Esophagus (tissue), 2 donors: Measurements from ENCODE around the gene FOXJ3. TPM values are rescaled to one million over a fixed set of nuclear protein-coding genes. Genes with fewer than 3 reads are reported as not detected.

Source experiments
- H3K27ac ChIP-seq, 2 donors: one replicate each; pipeline ENCODE4 v1.5.1; 2013; ENCODE audit warnings: low read depth in 2 of 2, mild to moderate bottlenecking in 2 of 2, inconsistent platforms in 1 of 2, low read length in 1 of 2, moderate library complexity in 1 of 2
- H3K27me3 ChIP-seq, 2 donors: one replicate each; pipeline ENCODE4 v1.6.1; 2013; ENCODE audit warnings: low read length in 2 of 2, control low read depth in 1 of 2, mild to moderate bottlenecking in 1 of 2; ENCODE audit not compliant: insufficient read depth in 2 of 2, control insufficient read depth in 1 of 2
- H3K36me3 ChIP-seq, 2 donors: one replicate each; pipeline ENCODE4 v1.6.1; 2013; ENCODE audit warnings: low read length in 1 of 2; ENCODE audit not compliant: control insufficient read depth in 2 of 2, insufficient read depth in 2 of 2
- H3K4me1 ChIP-seq, 2 donors: one replicate each; pipeline ENCODE4 v1.6.1; 2013; ENCODE audit warnings: low read length in 1 of 2; ENCODE audit not compliant: control insufficient read depth in 2 of 2, insufficient read depth in 2 of 2
- H3K4me3 ChIP-seq, 2 donors: one replicate each; pipeline ENCODE4 v1.5.1; 2013; ENCODE audit warnings: low read length in 2 of 2, mild to moderate bottlenecking in 2 of 2, low read depth in 1 of 2, moderate library complexity in 1 of 2
- H3K9me3 ChIP-seq, 2 donors: one replicate each; pipeline ENCODE4 v1.6.1; 2013; ENCODE audit warnings: mild to moderate bottlenecking in 2 of 2, low read depth in 1 of 2, low read length in 1 of 2, moderate library complexity in 1 of 2; ENCODE audit not compliant: control insufficient read depth in 2 of 2, insufficient read depth in 1 of 2
- WGBS, 2 donors: extraction: QIAGEN DNeasy Blood & Tissue Kit; methylation state at CpG; one replicate each; pipeline ENCODE4 v1.1.7; 2013; 5-methylcytosine and 5-hydroxymethylcytosine counted together
- polyA plus RNA-seq, 2 donors: library from polyadenylated mRNA; stranded (reverse); fragments of 200-250 nt; gene quantifications; one replicate each; pipeline ENCODE4 v1.2.3, GENCODE V29; 2013
- donor health status: healthy with polysubstance abuse.
- donor health status: Bipolar disorder and iron deficiency.

The FOXJ3 gene
- polyA plus RNA-seq, 2 donors, result 7.0 to 8.8 TPM

DNA sequence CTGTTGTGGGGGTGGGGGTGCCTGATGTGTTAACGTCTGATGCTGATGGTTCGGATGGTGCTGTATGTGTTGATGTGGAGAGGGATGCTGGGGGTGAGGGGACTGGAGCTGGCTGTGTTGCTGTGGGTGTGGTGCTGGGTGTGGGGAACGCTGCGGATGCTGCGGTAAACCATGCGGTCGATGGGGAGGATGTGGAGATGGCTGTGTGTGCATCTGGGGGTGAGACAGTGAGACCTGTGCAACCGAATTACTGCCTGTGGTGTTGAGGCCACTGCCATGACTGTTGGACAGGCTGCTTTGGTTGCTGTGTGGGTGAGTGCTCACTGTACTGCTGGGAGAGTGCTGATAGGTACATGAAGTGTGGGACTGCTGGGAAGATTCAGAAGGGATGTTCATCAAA lies 143.7 kb downstream of the FOXJ3 start:
- peak overlapping the region in 1 of 2 donors; percentile 42 for H3K27ac ChIP-seq
- H3K4me3 ChIP-seq, result no peak overlapping the region
- no peaks in the 10 kb centered on the region for H3K27me3 ChIP-seq
- 93 to 95% methylated on average over 8 of the region's 8 CpGs for WGBS, 2 donors
- peaks cover 0 to 5% of the 10 kb centered on the region in 2 donors for H3K4me1 ChIP-seq
- no peaks in the 10 kb centered on the region for H3K9me3 ChIP-seq
- H3K36me3 ChIP-seq, result peaks cover 0 to 5% of the 10 kb centered on the region in 2 donors

DNA sequence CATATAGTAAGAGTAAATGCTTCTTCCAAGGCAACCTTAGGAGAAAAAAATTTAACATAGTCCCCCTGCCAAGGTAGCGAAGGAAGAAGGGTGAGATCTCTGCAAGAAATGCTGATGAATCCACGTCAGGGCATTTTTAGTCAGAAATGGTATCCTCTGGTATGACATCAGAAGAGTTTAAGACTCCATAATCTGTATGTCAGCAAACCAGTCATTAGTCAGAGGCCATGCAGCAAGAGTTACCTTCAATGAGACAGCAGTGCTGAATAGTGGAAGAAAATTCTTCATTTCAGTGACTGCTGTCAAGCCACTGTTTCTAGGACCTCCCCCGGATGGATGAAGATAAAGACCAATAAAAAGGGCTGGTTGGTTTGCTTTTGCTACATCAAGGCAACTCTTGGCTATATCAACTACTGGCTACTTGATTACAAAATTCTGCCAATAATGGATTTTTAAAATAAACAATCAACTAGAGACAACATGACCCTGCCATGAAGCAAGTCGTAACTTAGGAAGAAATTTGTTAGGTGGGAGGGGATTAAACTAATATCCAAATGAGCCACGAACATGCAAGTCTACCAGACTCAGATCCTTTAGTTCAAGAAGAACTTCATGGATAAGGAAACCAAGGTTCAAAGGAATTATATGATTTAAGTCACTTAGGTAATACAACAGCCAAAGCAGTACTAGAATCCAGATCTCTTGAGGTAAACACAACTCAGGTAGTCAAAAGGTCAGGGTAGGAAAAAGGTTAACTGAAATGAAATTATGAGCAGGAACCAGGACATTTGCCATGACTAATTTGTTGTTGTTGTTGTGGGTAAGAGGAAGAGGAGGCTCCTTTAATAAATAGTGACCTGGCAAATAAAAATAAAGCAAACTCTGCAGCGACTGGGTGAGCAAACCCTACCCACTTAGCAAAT lies 144.8 kb downstream of the FOXJ3 start:
- Histone ChIP-seq H3K27ac (no peak overlapping the region), H3K9me3 (no peaks in the 10 kb centered on the region), H3K4me1 (peaks cover 0 to 5% of the 10 kb centered on the region in 2 donors), H3K4me3 (no peak overlapping the region), H3K27me3 (no peaks in the 10 kb centered on the region), H3K36me3 (peaks cover 0 to 5% of the 10 kb centered on the region in 2 donors)
- whole genome bisulfite sequencing, 2 donors, result 76% methylated on average over 6 of the region's 6 CpGs

DNA sequence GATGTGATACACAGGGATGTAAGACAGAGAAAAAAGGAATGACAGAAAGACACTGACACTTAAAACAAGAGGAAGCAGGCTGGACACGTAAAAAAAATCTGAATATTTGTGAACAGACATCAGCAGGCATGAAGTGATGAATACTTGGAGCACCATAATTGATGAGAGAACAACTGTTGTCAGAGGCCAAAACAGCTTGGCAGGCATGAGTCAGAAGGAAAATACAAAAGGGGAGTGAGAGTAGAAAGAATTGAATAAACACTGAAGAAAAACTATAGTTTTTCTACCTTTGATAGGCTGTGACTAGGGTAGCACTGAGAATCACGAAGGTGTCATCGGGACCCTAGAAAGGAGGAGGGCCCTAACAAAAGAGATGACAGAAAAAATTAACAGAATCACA lies 148.9 kb downstream of the FOXJ3 start:
- Histone ChIP-seq H3K27ac (no peak overlapping the region), H3K27me3 (no peaks in the 10 kb centered on the region), H3K4me3 (no peak overlapping the region), H3K4me1 (peaks cover 0 to under 1% of the 10 kb centered on the region in 2 donors), H3K9me3 (no peaks in the 10 kb centered on the region), H3K36me3 (peaks cover 1 to 5% of the 10 kb centered on the region in 2 donors)
- 71 to 73% methylated on average over 3 of the region's 3 CpGs for WGBS, 2 donors

DNA sequence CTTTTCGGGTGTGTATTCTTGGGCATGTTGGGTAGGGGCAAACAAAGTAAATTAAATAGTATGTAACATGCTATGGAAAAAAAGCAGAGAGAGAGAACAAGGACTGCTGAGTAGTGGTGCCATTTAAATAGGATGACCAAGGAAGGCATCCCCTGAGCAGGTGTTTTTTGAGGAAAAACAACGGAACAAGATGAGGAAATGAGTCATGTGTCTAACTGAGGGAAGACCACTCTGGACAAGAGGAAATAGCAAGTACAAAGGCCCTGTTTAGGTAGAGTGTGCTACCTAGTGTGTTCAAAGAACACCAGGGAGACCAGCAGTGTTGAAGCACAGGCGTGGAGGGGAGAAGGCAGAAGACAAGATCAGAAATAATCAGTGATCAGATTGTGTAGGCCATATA lies 150.4 kb downstream of the FOXJ3 start:
- Histone ChIP-seq H3K9me3 (no peaks in the 10 kb centered on the region), H3K27me3 (no peaks in the 10 kb centered on the region), H3K27ac (no peak overlapping the region), H3K4me1 (no peaks in the 10 kb centered on the region), H3K36me3 (peaks cover 5 to 8% of the 10 kb centered on the region in 2 donors), H3K4me3 (no peak overlapping the region)
- 86 to 94% methylated on average over 3 of the region's 3 CpGs for WGBS, 2 donors

DNA sequence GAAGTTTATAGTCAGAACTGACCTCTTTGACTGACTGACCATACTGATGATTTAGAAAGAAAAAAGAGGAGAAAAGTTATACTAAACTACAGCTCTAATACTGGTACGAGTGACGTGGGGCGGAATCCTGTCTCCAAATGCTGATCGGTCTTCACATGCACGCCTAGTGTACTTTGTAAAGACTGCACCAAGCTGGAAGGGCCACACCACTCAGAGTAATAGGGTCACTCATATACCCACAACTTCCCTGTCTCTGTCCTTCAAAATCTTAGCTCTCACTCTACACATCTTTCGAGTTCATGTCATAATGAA lies 151.1 kb downstream of the FOXJ3 start:
- Histone ChIP-seq H3K9me3 (no peaks in the 10 kb centered on the region), H3K4me1 (no peaks in the 10 kb centered on the region), H3K27me3 (no peaks in the 10 kb centered on the region), H3K27ac (no peak overlapping the region), H3K4me3 (no peak overlapping the region), H3K36me3 (peaks cover 6 to 8% of the 10 kb centered on the region in 2 donors)
- 96 to 98% methylated on average over 6 of the region's 6 CpGs for WGBS, 2 donors

DNA sequence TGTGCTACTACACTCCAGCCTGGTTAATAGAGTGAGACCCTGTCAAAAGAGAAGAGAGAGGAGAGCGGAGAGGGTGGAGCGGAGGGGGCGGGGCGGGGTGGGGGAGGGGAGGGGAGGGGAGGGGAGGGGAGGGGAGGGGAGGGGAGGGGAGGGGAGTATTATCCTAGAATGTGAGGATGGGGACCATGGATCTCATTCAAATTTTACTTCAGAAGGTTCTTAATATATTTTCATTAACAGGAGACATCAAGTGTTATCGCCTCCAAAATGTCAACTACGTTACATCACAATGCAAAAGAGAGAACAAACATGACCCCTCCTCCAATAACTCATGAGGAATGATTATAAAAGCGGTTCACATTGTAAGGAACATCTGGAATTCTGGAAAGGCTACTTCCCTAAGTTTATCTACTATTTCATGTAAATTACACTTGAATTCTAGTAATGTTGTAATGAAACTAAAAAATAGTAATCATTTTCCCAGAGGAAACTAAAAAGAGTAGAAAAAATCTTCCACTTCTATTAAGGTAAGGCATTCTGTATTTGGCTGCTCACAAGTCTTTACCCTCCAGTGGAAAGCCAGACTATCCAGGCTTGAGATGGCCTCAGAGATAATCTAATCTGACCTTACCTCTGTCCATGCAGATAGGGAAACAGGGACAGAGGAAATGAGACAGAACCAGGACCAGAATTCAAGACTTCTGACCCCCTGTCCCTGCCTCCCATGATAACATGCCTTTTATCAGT lies 151.7 kb downstream of the FOXJ3 start:
- 86 to 94% methylated on average over 3 of the region's 7 CpGs for WGBS, 2 donors
- no peaks in the 10 kb centered on the region for H3K4me1 ChIP-seq
- H3K27ac ChIP-seq, result no peak overlapping the region
- no peak overlapping the region for H3K4me3 ChIP-seq
- H3K36me3 ChIP-seq, result peaks cover 6 to 8% of the 10 kb centered on the region in 2 donors
- H3K27me3 ChIP-seq, result no peaks in the 10 kb centered on the region
- no peaks in the 10 kb centered on the region for H3K9me3 ChIP-seq

DNA sequence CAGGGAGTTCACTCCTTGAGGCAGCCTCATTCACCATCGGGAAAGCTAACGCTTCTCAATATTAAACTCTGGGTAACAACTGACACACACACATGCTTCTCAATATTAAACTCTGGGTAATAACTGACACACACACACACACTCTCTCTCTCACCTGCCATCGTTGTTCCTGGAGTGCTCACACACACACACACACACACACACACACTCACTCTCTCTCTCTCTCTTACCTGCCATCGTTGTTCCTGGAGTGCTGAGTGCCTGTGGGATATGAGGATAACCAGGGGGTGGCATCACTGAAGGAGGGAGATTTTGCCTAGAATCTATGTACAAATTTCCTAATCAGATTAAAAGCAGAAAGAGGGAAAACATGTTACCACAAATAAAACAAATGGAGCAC lies 153.3 kb downstream of the FOXJ3 start:
- no peak overlapping the region for H3K4me3 ChIP-seq
- peaks cover 6 to 8% of the 10 kb centered on the region in 2 donors for H3K36me3 ChIP-seq
- H3K27ac ChIP-seq, result no peak overlapping the region
- 82 to 88% methylated on average over 4 of the region's 4 CpGs for WGBS, 2 donors
- H3K27me3 ChIP-seq, result no peaks in the 10 kb centered on the region
- H3K9me3 ChIP-seq, result no peaks in the 10 kb centered on the region
- no peaks in the 10 kb centered on the region for H3K4me1 ChIP-seq

DNA sequence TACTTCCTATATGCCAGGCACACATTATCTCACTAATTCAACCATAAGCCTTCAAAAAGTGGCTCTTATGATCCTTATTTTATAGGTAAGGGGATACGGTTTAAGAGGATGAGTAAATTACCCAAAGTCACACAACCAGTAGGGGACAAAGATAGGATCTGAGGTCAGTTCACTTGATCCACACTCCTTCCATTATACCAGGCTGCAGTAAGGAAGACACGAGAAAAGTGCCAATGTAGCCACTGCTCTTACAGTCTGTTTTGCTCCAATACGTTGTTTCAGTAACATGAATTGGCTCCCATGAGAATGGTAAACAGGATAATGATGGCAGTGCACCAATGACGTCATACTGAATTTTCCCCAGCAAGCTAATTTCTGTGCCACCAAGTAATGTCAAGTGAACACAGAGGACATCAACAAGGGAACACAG lies 155.1 kb downstream of the FOXJ3 start:
- H3K4me1 ChIP-seq, result no peaks in the 10 kb centered on the region
- no peaks in the 10 kb centered on the region for H3K9me3 ChIP-seq
- no peak overlapping the region for H3K4me3 ChIP-seq
- WGBS, 2 donors, result 75 to 79% methylated on average over 4 of the region's 4 CpGs
- no peak overlapping the region for H3K27ac ChIP-seq
- H3K36me3 ChIP-seq, result peaks cover 6 to 8% of the 10 kb centered on the region in 2 donors
- no peaks in the 10 kb centered on the region for H3K27me3 ChIP-seq

DNA sequence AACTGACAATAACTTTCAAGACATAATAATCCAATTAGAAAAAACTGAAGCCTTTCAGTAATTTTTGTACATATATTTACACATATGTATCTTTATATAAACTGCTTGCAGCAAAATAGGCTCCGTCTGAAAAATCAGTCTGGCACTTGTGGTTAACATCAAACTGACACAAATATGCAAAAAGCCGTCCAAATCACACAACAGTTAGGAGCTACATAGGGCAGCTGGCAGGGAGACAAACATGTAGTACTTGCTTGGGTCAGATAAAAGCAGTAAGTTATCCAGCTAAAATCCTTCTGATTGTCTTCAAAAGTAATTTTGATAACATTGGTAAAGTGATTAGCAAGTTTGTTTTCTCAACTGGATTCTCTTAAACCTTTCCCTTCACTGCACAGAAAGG lies 155.8 kb downstream of the FOXJ3 start:
- Histone ChIP-seq H3K4me1 (no peaks in the 10 kb centered on the region), H3K36me3 (peaks cover 6 to 8% of the 10 kb centered on the region in 2 donors), H3K27me3 (no peaks in the 10 kb centered on the region), H3K4me3 (no peak overlapping the region), H3K27ac (no peak overlapping the region), H3K9me3 (no peaks in the 10 kb centered on the region)
- 17 to 31% methylated on average over 2 of the region's 2 CpGs for WGBS, 2 donors
